ENCODE data around the gene POLD4. TPM values are rescaled to one million over a fixed set of nuclear protein-coding genes. Genes with fewer than 3 reads are reported as not detected.

Gene POLD4
- total RNA-seq, 2 donors from 2014 or later = 82.1 to 103 TPM

- H3K27ac ChIP-seq = no peak overlapping the region
- WGBS, 2 donors = 88% methylated on average over 18 of the region's 18 CpGs
- peaks cover 4% of the 10 kb centered on the region for H3K4me1 ChIP-seq
- H3K4me3 ChIP-seq = no peak overlapping the region
- DNase-seq = no peak
- H3K36me3 ChIP-seq (replicated peaks in 1 of 2; ENCODE audit: insufficient read depth in 1 of 2, low read depth in 2 of 2) = peaks cover 0 to 7% of the 10 kb centered on the region in 2 donors
- H3K9me3 ChIP-seq = no peaks in the 10 kb centered on the region
- no peak for ATAC-seq
- intact Hi-C loops (cut with DNase I) = loop anchor here (5.0 kb wide), 1 partner anchor 34 kb away; no protein-coding TSS in a partner anchor
- TF ChIP-seq POLR2A (IDR thresholded peaks at IDR 0.05) = no peak
- TF ChIP-seq, protein P1, sequence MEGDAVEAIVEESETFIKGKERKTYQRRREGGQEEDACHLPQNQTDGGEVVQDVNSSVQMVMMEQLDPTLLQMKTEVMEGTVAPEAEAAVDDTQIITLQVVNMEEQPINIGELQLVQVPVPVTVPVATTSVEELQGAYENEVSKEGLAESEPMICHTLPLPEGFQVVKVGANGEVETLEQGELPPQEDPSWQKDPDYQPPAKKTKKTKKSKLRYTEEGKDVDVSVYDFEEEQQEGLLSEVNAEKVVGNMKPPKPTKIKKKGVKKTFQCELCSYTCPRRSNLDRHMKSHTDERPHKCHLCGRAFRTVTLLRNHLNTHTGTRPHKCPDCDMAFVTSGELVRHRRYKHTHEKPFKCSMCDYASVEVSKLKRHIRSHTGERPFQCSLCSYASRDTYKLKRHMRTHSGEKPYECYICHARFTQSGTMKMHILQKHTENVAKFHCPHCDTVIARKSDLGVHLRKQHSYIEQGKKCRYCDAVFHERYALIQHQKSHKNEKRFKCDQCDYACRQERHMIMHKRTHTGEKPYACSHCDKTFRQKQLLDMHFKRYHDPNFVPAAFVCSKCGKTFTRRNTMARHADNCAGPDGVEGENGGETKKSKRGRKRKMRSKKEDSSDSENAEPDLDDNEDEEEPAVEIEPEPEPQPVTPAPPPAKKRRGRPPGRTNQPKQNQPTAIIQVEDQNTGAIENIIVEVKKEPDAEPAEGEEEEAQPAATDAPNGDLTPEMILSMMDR (IDR thresholded peaks at IDR 0.05) = no peak
- no peaks in the 10 kb centered on the region for H3K27me3 ChIP-seq
Observed at GRCh38 chr11:67311051-67311555, 42.2 kb downstream of the POLD4 start.

- no peak for DNase-seq
Observed at GRCh38 chr11:67310246-67311050, 42.9 kb downstream of the POLD4 start.

DNA sequence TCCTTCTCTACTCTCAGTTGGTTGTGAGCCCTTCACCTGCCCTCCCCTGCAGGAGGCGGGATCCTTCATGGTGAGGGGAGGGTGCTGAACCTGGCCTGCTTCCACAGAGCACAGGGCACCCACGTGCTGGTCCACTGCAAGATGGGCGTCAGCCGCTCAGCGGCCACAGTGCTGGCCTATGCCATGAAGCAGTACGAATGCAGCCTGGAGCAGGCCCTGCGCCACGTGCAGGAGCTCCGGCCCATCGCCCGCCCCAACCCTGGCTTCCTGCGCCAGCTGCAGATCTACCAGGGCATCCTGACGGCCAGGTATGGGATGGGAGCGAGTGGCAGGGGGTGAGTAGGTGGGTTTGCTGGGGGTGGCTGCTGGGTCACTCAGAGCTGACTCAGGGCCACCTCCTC is 43.7 kb downstream of the POLD4 start:
- Histone ChIP-seq H3K27me3 (no peaks in the 10 kb centered on the region), H3K4me1 (peaks cover 12% of the 10 kb centered on the region), H3K27ac (no peak overlapping the region), H3K4me3 (no peak overlapping the region), H3K9me3 (no peaks in the 10 kb centered on the region), H3K36me3 (replicated peaks in 1 of 2; ENCODE audit: insufficient read depth in 1 of 2, low read depth in 2 of 2) (peaks cover 0 to 7% of the 10 kb centered on the region in 2 donors)
- no peak for DNase-seq
- intact Hi-C loops (cut with DNase I) = loop anchor here (5.0 kb wide), 1 partner anchor 32 kb away; no protein-coding TSS in a partner anchor
- TF ChIP-seq, protein P1 (IDR thresholded peaks at IDR 0.05) = no peak
- TF ChIP-seq POLR2A (IDR thresholded peaks at IDR 0.05) = no peak
- WGBS, 2 donors = 93 to 96% methylated on average over 4 to 14 of the region's 14 CpGs
- ATAC-seq = no peak

More at GRCh38 chr11:67310246-67311050, 42.9 kb downstream of the POLD4 start:
- Histone ChIP-seq H3K9me3 (no peaks in the 10 kb centered on the region), H3K27me3 (no peaks in the 10 kb centered on the region), H3K27ac (no peak overlapping the region), H3K36me3 (replicated peaks in 1 of 2; ENCODE audit: insufficient read depth in 1 of 2, low read depth in 2 of 2) (peaks cover 0 to 7% of the 10 kb centered on the region in 2 donors), H3K4me1 (peaks cover 6% of the 10 kb centered on the region), H3K4me3 (no peak overlapping the region)
- TF ChIP-seq, protein P1 (IDR thresholded peaks at IDR 0.05) = no peak
- TF ChIP-seq POLR2A (IDR thresholded peaks at IDR 0.05) = no peak
- 88 to 91% methylated on average over 7 to 19 of the region's 19 CpGs for WGBS, 2 donors
- intact Hi-C loops (cut with DNase I) = loop anchor here (5.0 kb wide), 1 partner anchor 33 kb away; no protein-coding TSS in a partner anchor
- no peak for ATAC-seq

DNA sequence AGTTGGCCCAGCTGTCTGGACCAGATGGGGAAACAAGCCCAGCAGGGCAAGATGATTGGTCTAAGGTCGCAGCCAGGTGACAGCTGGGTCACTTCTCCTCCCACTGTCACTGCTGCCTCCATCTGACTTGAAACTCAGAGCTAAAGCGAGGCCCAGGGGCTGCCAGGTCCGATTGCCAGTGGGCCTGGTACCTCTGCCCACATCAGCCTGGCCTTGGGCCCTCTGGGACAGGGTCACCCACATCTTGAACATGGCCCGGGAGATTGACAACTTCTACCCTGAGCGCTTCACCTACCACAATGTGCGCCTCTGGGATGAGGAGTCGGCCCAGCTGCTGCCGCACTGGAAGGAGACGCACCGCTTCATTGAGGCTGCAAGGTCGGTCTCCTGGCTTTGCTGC is 44.2 kb downstream of the POLD4 start:
- H3K4me3 ChIP-seq = no peak overlapping the region
- peaks cover 17% of the 10 kb centered on the region for H3K4me1 ChIP-seq
- intact Hi-C loops (cut with DNase I) = no loop called here
- H3K27ac ChIP-seq = no peak overlapping the region
- no peaks in the 10 kb centered on the region for H3K27me3 ChIP-seq
- TF ChIP-seq POLR2A (IDR thresholded peaks at IDR 0.05) = no peak
- TF ChIP-seq, protein P1 (IDR thresholded peaks at IDR 0.05) = no peak
- ATAC-seq (no peak), DNase-seq (no peak)
- WGBS, 2 donors = 93 to 96% methylated on average over 8 to 11 of the region's 11 CpGs
- H3K36me3 ChIP-seq (replicated peaks in 1 of 2; ENCODE audit: insufficient read depth in 1 of 2, low read depth in 2 of 2) = peaks cover 0 to 7% of the 10 kb centered on the region in 2 donors
- H3K9me3 ChIP-seq = no peaks in the 10 kb centered on the region
